HG02970 (cell line): ENCODE results near the gene SLITRK6.
"Not testable (repeated sequence)": the region's sequence is repeated elsewhere in the genome, so short reads cannot be mapped to it uniquely, and the experiment has no call there.

ENCODE experiments used
- ATAC-seq: cut with Tn5 transposase; IDR thresholded peaks from one replicate; pipeline ENCODE4 v1.9.1; 2021; ENCODE audit warnings: mild to moderate bottlenecking, moderate library complexity, moderate number of reproducible peaks; ENCODE audit not compliant: unreplicated experiment, low FRiP score

SLITRK6 gene, protein sequence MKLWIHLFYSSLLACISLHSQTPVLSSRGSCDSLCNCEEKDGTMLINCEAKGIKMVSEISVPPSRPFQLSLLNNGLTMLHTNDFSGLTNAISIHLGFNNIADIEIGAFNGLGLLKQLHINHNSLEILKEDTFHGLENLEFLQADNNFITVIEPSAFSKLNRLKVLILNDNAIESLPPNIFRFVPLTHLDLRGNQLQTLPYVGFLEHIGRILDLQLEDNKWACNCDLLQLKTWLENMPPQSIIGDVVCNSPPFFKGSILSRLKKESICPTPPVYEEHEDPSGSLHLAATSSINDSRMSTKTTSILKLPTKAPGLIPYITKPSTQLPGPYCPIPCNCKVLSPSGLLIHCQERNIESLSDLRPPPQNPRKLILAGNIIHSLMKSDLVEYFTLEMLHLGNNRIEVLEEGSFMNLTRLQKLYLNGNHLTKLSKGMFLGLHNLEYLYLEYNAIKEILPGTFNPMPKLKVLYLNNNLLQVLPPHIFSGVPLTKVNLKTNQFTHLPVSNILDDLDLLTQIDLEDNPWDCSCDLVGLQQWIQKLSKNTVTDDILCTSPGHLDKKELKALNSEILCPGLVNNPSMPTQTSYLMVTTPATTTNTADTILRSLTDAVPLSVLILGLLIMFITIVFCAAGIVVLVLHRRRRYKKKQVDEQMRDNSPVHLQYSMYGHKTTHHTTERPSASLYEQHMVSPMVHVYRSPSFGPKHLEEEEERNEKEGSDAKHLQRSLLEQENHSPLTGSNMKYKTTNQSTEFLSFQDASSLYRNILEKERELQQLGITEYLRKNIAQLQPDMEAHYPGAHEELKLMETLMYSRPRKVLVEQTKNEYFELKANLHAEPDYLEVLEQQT

DNA sequence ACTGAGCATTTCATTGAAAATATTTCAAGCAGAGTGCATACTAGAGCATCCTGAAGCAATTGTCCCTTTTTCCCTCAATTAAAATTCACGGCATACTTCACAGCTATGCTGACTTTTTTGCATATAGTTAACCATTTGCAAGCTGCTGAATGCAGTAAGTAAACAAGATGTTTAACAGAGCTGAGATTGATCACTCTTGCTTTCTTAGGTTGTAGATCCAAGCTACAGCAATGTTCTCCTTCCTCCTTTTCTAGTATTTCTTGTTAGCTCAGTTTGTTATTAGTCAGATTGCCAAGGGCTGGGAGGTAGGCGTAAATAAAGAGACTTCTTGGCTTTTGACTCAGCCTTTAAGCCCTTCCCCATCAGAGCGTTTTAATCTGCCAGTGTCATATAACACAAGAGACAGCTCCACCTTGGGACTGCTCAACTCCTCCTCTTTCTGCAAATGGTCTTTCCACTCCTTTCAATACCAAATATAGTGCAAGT lies at the start of gene SLITRK6:
Gene SLITRK6 (minus strand): TSS at position 323 of the 486 bp plus-strand sequence. CDS start 2,911 bp downstream, outside the sequence.
- no peak for ATAC-seq

DNA sequence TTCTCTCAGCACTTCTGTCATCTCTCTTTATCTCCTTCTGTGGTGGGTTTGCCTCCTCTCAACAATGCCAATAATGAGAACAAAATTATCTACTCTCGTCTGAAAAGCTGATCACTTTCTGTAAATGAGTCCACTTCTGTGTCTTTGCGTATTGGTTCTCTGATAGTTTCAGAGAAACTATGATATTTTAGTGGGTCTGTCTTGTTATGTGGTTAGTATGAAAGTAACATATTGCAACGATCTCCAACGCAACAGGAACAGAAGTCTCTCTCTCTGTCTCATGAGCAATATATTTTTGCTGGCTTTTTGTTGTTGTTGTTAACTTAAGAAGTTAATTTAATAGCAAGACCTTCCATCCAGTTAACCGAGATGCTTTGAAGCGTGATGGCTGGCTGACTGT lies 47.8 kb upstream of the SLITRK6 start:
- no peak for ATAC-seq

DNA sequence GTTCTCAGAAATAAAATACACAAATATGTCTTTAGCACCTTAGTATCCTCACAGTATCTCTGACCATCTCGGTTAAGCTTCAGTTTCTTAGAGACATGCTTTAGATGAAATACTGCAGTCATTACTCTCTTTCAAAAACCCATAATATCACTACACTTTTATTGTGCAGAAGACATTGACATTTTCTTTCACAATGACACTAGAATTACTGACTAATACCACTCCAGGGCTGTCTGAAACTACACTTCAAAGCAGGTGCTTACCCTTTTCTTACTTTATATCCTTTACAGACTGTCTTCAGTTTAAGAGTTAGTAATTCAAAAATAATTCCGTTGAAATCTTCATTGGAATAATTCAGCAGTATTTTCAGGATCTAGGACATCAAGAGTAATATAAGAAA lies 42.2 kb upstream of the SLITRK6 start:
- no peak for ATAC-seq

DNA sequence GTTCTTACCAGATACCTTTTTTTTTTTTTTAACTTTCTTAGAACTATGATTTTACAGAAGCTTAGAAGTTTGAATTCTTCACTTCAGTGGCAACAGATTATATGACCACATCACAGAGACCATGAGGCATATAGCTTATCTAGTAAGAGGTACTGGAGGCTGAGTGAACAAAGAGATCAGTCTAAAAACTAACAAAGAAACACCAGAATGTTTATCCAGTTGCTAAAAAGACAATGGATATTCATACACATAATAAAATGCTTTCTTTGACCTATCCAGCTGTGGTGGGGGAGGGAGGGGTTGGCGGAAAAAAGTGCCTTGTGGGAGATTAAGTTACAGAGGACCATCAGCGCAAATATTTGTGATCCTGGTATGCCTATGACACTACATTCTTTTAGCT lies 34.7 kb upstream of the SLITRK6 start:
- no peak for ATAC-seq

DNA sequence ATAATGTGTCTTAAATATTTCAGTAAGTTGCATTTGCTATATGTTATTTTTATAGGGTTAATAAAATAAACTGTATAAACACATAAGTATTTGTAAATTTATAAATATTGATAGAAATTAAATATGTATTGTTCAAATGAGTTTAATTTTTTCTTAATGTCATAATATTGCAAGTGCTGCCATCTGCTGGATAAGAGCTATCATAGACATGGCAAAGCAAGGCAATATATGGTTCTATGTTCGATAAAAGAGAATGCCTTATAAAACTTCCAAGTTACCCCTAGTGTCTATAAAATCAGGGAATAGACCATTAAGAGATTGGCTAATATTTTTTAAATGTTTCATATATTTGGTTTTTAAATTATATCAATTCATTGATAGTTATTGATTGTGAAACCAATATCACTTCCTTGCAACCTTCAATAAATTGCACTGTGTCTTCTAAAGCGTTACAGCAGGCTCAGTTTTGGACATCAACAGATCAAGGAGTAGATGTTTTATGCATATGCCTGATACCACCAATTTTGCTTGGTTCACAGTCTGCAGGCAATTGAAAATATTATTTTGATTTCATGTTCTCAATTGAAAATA lies 29.0 kb upstream of the SLITRK6 start:
- ATAC-seq, result no peak

DNA sequence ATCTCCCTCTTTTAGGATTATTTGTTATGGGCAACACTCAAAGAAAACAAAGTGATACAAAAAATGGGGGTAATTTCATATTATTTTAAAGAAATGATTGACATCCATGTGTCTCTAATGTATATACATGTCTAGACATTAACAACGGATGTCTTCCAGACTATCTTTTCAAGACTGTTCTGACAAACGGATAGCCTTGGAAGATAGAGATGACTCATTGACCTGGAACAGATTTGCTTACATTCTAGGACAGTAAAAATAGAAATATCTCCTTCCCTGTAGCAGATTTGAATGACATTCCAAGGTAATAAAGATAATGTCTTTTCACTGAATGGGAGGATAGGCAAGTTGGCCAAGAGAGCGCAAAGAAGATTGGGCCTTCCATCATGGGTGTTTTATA lies 26.2 kb upstream of the SLITRK6 start:
- ATAC-seq, result no peak

DNA sequence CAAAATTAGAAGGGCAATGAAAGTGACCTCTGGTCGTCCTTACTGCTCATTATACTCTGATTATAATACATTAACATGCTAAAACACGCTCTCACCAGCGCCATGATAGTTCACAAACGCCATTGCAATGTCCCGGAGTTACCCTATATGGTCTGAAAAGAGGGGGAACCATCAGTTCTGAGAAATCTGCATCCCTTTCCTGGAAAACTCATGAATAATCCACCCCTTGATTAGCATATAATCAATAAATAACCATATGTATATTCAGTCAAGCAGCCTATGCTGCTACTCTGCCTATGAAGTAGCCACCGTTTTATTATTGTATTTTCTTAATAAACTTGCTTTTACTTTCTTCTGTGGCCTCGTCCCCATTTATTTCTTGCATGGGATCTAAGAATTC lies 24.6 kb upstream of the SLITRK6 start:
- no peak for ATAC-seq

DNA sequence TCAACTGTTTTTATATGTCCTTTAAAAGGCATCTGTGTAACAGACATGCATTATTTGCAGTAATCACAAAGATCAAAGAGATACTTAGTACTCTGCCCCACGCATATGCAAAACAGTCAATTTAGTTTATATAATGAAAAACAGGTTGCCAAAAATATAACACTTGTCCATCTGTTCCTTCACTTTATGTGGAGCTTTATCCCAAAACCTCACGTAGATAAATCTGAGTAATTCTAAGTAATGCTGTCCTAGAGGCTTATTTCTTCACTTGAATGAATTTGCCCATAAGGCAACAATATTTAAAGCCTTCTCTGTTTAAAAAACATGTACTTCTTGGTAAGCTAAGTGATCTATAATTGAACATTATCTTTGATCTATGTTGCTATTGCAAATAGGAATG lies 20.3 kb upstream of the SLITRK6 start:
- ATAC-seq, result no peak

DNA sequence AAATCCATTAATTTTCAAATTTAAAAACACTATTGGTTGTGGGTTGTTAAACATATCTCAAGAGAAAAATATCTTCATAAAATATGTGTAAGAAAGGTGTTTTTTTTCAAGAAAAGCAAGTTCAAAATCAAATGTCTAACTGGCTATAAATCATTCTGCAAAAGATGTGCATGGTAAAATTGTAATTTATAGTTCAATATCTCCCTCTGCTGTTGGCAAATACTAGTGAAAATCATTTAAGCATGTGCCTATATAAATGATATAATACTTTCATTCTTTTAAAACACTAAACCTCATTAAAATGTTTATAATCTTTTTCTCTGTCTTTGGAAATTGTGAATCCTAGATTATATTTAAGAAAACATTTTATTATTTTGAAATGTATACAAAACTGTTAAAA lies 17.2 kb upstream of the SLITRK6 start:
- ATAC-seq, result no peak

DNA sequence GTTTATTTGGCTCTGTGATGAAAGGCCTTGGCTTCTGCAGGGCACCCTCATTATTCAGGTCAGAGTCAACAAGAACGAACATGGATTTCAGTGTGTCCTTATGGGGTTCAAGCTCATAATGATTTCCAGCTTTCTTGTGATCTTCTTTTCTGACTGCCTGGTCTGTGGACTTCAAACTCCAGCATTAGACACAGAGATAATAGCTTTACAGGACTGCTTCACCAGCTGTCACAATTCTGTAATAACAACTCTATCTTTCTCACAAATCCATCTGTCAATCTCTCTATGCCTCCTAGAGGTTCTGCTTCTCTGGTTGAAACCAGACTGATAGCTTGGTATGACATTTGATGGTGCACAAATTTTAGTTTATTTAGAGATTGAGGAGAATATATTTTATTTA lies 13.1 kb upstream of the SLITRK6 start:
- no peak for ATAC-seq

DNA sequence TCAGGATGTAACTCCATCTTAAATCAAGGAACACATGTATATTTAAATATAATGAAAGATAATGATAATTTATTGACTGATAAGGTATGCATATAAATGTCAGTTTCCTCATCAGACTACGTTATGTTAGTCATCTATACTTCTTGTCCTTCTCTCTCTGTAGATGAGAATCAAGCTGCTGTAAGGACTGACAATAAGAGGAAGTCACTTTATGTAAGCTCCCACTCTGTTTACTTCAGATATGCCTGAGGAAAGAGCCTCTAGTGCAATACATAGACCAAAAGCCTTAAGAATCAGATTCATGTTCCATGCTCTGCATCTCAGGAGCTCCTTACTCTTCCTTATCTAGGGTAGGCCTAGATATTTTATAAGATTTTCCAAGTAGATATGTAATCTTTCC lies 9.6 kb upstream of the SLITRK6 start:
- no peak for ATAC-seq

DNA sequence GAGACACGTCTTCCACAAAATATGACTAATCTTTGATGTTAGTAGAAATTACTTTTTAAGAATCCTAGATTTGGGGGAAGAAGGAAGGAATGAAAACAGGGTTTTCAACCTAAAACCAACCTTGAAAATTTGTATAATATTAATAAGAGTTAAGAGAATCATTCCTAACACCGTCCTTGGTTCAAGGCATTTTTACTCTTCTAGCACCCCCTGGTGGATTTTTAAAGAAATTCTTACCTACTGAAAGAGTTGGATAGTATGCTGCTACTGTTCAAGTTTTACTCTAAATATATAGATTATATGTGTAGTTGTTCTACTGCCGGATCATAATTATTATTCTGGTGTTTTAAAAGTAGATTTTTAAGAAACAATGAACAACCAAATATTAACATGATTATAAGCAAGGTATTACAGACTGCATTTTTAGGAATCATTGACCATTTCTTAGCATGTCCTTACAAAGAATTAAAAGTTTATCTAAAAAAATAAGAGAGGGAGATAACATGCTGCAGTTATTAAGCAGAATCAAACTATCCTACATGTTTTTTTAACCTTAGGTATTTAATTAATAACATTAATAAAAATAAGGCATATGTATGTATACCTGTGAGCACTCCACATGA lies 7.4 kb upstream of the SLITRK6 start:
- ATAC-seq, result no peak

DNA sequence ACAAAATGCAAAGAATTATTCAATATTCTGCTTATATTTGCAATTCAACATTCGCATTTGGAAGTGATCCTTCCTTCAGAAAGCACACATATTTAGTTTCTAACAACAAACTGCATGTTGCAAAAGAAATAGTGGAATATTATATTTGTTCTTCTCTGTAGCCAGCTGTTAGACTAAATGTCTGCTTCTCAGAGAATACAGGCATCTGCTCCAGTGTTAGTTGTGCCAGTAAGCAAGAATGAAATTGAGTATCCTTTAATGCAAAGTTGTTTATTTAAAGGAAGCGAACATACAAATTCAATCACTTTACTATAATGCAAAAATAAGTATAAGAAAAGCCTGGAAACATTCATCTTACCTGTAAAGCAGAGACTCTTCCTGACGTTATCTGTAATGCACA lies 663 bp downstream of the SLITRK6 start:
- no peak for ATAC-seq

DNA sequence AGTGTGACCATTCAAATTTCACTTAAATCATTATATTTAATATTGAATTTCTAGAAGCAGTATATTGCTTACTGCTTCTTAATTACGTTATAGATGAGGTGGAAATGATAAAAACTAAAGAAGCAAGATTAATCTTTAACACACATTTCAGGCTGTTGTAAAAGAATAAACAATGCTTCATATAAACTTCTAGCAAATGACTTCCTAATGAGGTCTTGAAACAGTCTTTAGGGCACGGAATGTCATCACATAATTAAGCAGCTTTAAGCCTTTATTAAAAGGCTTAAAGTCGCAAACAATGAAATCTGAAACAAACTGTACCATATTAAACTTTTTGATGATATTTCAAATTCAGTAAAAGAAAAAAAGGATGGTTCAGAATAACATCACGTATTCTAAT lies 1.9 kb downstream of the SLITRK6 start:
- no peak for ATAC-seq

DNA sequence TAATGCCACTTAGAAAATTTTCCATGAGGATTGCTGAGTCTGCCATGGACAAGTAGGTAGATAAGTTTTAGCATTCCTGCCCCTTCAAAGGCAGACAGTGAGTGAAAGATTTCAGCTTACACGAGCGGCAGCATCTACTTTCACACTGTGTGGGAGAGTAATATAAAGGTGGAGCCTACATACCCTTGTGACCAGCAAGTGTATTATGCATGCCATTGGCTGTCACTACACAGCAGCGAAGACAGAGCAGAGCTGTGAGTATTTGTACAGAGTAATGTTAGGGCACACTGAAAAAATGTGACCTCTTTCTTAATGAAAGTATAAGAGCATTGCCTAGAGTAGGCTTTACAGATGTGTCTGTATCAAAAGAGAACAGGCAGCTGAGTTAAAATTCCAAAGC lies 14.0 kb downstream of the SLITRK6 start:
- no peak for ATAC-seq

DNA sequence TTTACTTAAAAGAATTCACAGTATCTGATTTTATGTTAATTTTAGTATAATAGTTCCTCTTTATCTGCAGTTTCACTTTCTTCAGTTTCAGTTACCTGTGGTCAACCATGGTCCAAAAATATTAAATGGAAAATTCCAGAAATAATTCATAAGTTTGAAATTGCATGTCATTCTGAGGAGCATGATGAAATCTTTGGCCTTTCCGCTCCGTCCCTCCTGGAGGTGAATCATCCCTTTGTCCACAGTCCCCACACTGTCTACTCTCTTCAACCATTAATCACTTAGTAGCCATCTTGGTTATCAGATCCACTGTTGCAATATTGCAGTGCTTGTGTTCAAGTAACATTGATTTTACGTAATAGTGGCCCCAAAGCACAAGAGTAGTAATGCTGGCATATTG lies 26.9 kb downstream of the SLITRK6 start:
- ATAC-seq, result no peak

DNA sequence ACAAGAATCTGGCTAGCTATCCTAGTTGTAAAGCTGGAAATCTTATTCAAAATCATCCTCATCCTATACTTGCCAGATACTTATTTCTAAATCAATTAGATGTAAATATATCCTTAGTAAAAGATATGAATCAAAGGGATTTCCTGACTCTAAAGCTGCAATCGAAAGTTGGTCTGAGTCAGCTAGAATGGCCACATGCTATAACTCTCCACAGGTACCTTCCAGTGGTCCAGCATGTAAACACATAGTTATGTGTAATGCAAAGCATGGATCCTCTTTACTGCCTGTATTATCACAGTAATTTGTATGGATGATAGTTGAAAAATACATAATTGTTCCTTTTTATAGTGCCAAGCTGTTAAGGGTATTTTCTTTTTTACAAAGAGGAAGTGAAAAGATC lies 27.4 kb downstream of the SLITRK6 start:
- ATAC-seq, result no peak

DNA sequence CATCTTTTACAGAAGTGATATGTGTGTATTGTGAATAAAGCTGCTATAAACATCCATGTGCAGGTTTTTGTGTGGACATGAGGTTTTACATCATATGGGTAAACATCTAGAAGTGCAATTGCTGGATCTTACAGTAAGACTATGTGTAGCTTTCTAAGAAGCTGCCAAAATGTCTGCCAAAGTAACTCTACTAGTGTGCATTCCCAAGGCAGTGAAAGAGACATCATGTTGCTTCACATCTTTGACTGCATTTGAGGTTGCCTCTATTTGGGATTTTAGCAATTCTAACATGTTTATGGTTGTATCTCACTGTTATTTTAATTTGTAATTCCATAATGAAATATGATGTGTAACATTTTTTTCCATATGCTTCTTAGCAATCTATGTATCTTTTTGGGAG lies 30.3 kb downstream of the SLITRK6 start:
- no peak for ATAC-seq

DNA sequence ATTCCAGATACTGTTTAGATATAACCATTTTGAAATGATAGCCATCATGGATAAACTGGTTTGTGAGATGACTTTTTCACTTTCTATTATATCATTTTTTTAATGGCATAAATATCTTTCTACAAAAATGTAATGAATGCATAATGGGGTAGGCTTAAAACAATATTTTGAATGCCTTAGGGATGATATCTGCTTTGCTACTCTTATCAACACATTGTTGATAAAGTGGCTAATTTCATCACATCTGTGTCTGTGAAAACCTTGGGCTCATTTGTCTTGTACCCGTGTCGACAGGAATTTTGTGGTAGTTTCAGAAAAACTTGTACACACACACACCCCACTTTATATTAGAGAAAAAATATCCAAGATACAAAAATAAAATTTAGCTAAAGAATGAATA lies 44.1 kb downstream of the SLITRK6 start:
- no peak for ATAC-seq

DNA sequence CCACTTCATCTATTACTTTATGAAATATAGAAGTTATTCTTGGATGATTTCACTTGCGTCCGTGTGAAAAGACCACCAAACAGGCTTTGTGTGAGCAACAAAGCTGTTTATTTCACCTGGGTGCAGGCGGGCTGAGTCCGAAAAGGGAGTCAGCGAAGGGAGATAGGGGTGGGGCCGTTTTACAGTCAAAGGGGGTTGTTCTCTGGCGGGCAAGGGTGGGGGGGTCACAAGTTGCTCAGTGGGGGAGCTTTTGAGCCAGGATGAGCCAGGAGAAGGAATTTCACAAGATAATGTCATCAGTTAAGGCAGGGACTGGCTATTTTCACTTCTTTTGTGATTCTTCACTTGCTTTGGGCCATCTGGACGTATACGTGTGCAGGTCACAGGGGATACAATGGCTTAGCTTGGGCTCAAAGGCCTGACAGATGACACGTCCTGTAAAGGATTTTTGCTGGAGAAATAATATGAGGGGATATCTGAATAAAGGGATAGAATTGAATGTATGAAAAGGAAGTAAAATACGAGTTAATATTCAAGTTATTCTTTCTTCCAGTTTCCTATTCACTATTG lies 55.9 kb downstream of the SLITRK6 start:
- not testable (repeated sequence) for ATAC-seq
